Measurements from ENCODE around the gene CP. TPM values are rescaled to one million over a fixed set of nuclear protein-coding genes. Genes with fewer than 3 reads are reported as not detected.

Gene CP
- total and polyA plus RNA-seq, 2 of the 13 experiments (the other 11 are each of a cell fraction or from before 2014, with no cell fraction given) = 42.6 to 789 TPM

GRCh38 chr3:149258298-149258697 is 36.7 kb upstream of the CP start:
- no peaks in the 10 kb centered on the region for H3K36me3 ChIP-seq (replicated peaks in 1 of 2; ENCODE audit: control insufficient read depth in 1 of 2, insufficient read depth in 2 of 2, low read length in 2 of 2)

More at GRCh38 chr3:149258298-149258697, 36.7 kb upstream of the CP start:
- no peak for TF ChIP-seq PAWR (CRISPR knock-in tag; IDR thresholded peaks at IDR 0.05; ENCODE audit: borderline replicate concordance)
- no peak for TF ChIP-seq NFAT5 (CRISPR knock-in tag; IDR thresholded peaks at IDR 0.05)
- TF ChIP-seq TFAP4 (IDR thresholded peaks at IDR 0.05; ENCODE audit: borderline replicate concordance, low read depth) = no peak
- no peak for TF ChIP-seq HNF4A (CRISPR knock-in tag; IDR thresholded peaks at IDR 0.05)
- no peak for TF ChIP-seq ZNF749 (CRISPR knock-in tag; IDR thresholded peaks at IDR 0.05; ENCODE audit: borderline replicate concordance)
- H3K4me3 ChIP-seq (replicated peaks in 1 of 3; ENCODE audit: insufficient read depth in 1 of 3, low read depth in 2 of 3, low read length in 3 of 3) = no peak overlapping the region
- WGBS (ENCODE audit: low lambda C conversion rate) = 91% methylated on average over 3 of the region's 3 CpGs
- no peak overlapping the region for H3K9ac ChIP-seq (ENCODE audit: insufficient read depth, low read depth, low read length)
- ChIA-PET CTCF (ENCODE audit: low intra/inter-chr PET ratio, low total read pairs) (no interaction called here), POLR2A (no interaction called here)
- no peak for FAIRE-seq
- no peak overlapping the region for H3K27ac ChIP-seq (ENCODE audit: extremely low read length, insufficient read depth, low read length)
- H3K9me3 ChIP-seq (ENCODE audit: low read length) = no peaks in the 10 kb centered on the region
- no peak for DNase-seq (ENCODE audit: low spot score)
- H4K20me1 ChIP-seq (ENCODE audit: insufficient read depth, low read length) = no peaks in the 10 kb centered on the region
- H3K27me3 ChIP-seq (ENCODE audit: control insufficient read depth in 1 of 2, insufficient read depth in 2 of 2, low read length in 2 of 2) = no peaks in the 10 kb centered on the region
- intact Hi-C loops (cut with micrococcal nuclease; ENCODE audit: unreplicated experiment) = no loop called here
- peak; percentile 23; the same call in 1 of the 3 replicates for ATAC-seq
- in situ Hi-C loops (cut with HindIII; ENCODE audit: extremely low pct_ligation_motif_present, low pct_unique_long_range_greater_than_20kb) = no loop called here
- no peak overlapping the region for H3K4me2 ChIP-seq (ENCODE audit: low read depth, low read length)
- no TSS peak for BruUV-seq (replicated peaks)
- no peaks in the 10 kb centered on the region for H3K4me1 ChIP-seq (ENCODE audit: insufficient read depth, low read length)
- no peaks in the 10 kb centered on the region for H3K79me2 ChIP-seq (ENCODE audit: insufficient read depth, low read length)
- no peak overlapping the region for H2AFZ ChIP-seq (ENCODE audit: low read length)

Data from HepG2 (cell line).